ENCODE data around the gene LRRC45.

LRRC45 gene

GRCh38 chr17:82049106-82049505, 26.0 kb downstream of the LRRC45 start:
- in situ Hi-C loops (cut with MboI; ENCODE audit: low sequenced_read_pairs), result loop anchor here (25.0 kb wide), 1 partner anchor 113 kb away; no protein-coding TSS in a partner anchor

GRCh38 chr17:82049521-82049971, 26.4 kb downstream of the LRRC45 start:
- in situ Hi-C loops (cut with MboI; ENCODE audit: low sequenced_read_pairs), result loop anchor here (25.0 kb wide), 1 partner anchor 113 kb away; no protein-coding TSS in a partner anchor

GRCh38 chr17:82050152-82050760, 27.2 kb downstream of the LRRC45 start:
- in situ Hi-C loops (cut with MboI; ENCODE audit: low sequenced_read_pairs), result no loop called here

- in situ Hi-C loops (cut with MboI; ENCODE audit: low sequenced_read_pairs), result no loop called here
These were observed 27.9 kb downstream of the LRRC45 start for GRCh38 chr17:82050761-82051641.

- in situ Hi-C loops (cut with MboI; ENCODE audit: low sequenced_read_pairs), result no loop called here
These were observed 28.9 kb downstream of the LRRC45 start, which contains the start of the genes GPS1 and RFNG for GRCh38 chr17:82051776-82052637. Gene GPS1 (plus strand): TSS chr17:82051898. CDS start chr17:82051932, 34 bp downstream. Gene RFNG (minus strand): TSS chr17:82051811. CDS start chr17:82051766, 45 bp downstream.

- in situ Hi-C loops (cut with MboI; ENCODE audit: low sequenced_read_pairs), result no loop called here
These were observed 29.5 kb downstream of the LRRC45 start for GRCh38 chr17:82052638-82053059.

GRCh38 chr17:82053130-82053529, 30.0 kb downstream of the LRRC45 start:
- in situ Hi-C loops (cut with MboI; ENCODE audit: low sequenced_read_pairs), result no loop called here

- in situ Hi-C loops (cut with MboI; ENCODE audit: low sequenced_read_pairs), result no loop called here
These were observed 30.6 kb downstream of the LRRC45 start for GRCh38 chr17:82053556-82054263.

GRCh38 chr17:82054351-82055022, 31.4 kb downstream of the LRRC45 start:
- in situ Hi-C loops (cut with MboI; ENCODE audit: low sequenced_read_pairs), result no loop called here

GRCh38 chr17:82055023-82055964, 32.2 kb downstream of the LRRC45 start:
- in situ Hi-C loops (cut with MboI; ENCODE audit: low sequenced_read_pairs), result no loop called here

GRCh38 chr17:82055965-82056728, 33.0 kb downstream of the LRRC45 start:
- in situ Hi-C loops (cut with MboI; ENCODE audit: low sequenced_read_pairs), result no loop called here

GRCh38 chr17:82056729-82057621, 33.9 kb downstream of the LRRC45 start:
- in situ Hi-C loops (cut with MboI; ENCODE audit: low sequenced_read_pairs), result no loop called here

GRCh38 chr17:82058230-82058854, 35.2 kb downstream of the LRRC45 start:
- in situ Hi-C loops (cut with MboI; ENCODE audit: low sequenced_read_pairs), result no loop called here

GRCh38 chr17:82058855-82059249, 35.7 kb downstream of the LRRC45 start:
- in situ Hi-C loops (cut with MboI; ENCODE audit: low sequenced_read_pairs), result no loop called here

GRCh38 chr17:82059272-82060000, 36.3 kb downstream of the LRRC45 start:
- in situ Hi-C loops (cut with MboI; ENCODE audit: low sequenced_read_pairs), result no loop called here

GRCh38 chr17:82060001-82060380, 36.9 kb downstream of the LRRC45 start:
- in situ Hi-C loops (cut with MboI; ENCODE audit: low sequenced_read_pairs), result no loop called here
